Tibial nerve (tissue), 4 donors: ENCODE data around the gene EBP.

Experiments used
- EP300 ChIP-seq, 2 donors: sonication (generic); formaldehyde crosslinking; IDR thresholded peaks; one replicate each; pipeline ENCODE4 v1.6.1; 2017; ENCODE audit warnings: antibody characterized with exemption in 2 of 2, mild to moderate bottlenecking in 1 of 2
- POLR2A ChIP-seq, 2 donors: fragments of 450-650 bp; IDR thresholded peaks; one replicate each; pipeline ENCODE4 v1.6.1; 2017; ENCODE audit warnings: antibody characterized with exemption in 2 of 2, mild to moderate bottlenecking in 2 of 2, moderate library complexity in 2 of 2
- TF ChIP-seq, protein P1 (sequence below), 5 experiments: fragments of 200-600 bp in 3 of 5; fragments of 450-650 bp in 2 of 5; sonication (generic) in 3 of 5; IDR thresholded peaks; one replicate each; pipeline ENCODE4 v1.5.1; 2016 to 2019; ENCODE audit warnings: antibody characterized with exemption in 5 of 5, mild to moderate bottlenecking in 3 of 5, moderate library complexity in 2 of 5

DNA sequence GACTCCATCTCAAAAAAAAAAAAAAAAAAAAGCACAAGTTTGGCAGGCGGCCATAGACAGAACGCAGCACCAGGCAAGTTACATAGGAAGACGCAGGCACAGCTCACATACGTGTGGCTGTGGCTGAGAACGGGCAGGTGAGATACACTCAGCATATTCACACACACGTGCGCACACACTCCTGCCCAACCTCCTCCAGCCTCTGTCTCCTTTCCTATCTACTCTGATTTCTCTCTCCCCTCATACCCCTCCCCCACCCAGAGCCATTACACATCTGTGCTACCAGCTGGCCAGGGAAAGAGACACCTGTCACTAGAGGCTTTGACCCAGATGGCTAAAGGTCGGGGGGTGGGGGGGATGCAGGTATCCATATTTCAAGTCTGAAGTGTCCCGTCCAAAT is 49.4 kb upstream of the EBP start:
- TF ChIP-seq, protein P1, sequence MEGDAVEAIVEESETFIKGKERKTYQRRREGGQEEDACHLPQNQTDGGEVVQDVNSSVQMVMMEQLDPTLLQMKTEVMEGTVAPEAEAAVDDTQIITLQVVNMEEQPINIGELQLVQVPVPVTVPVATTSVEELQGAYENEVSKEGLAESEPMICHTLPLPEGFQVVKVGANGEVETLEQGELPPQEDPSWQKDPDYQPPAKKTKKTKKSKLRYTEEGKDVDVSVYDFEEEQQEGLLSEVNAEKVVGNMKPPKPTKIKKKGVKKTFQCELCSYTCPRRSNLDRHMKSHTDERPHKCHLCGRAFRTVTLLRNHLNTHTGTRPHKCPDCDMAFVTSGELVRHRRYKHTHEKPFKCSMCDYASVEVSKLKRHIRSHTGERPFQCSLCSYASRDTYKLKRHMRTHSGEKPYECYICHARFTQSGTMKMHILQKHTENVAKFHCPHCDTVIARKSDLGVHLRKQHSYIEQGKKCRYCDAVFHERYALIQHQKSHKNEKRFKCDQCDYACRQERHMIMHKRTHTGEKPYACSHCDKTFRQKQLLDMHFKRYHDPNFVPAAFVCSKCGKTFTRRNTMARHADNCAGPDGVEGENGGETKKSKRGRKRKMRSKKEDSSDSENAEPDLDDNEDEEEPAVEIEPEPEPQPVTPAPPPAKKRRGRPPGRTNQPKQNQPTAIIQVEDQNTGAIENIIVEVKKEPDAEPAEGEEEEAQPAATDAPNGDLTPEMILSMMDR (IDR thresholded peaks at IDR 0.05): no peak
- TF ChIP-seq POLR2A (IDR thresholded peaks at IDR 0.05) (no peak), EP300 (IDR thresholded peaks at IDR 0.05) (no peak)
